Prostate gland (tissue), 2 donors: ENCODE measurements around the gene KCNIP3.

Experiments used
- POLR2A ChIP-seq: fragments of 450-650 bp; IDR thresholded peaks from one replicate; pipeline ENCODE4 v1.6.1; 2016; ENCODE audit warnings: antibody characterized with exemption, mild to moderate bottlenecking
- POLR2AphosphoS5 ChIP-seq: sonication (generic); formaldehyde crosslinking; IDR thresholded peaks from one replicate; pipeline ENCODE4 v1.6.1; 2017; ENCODE audit warnings: antibody characterized with exemption
- TF ChIP-seq, protein P1 (sequence below), 4 experiments: fragments of 200-600 bp in 2 of 4; fragments of 450-650 bp in 2 of 4; sonication (generic) in 2 of 4; IDR thresholded peaks; 1 replicate in 3 of 4; 2 replicates in 1 of 4; pipeline ENCODE4 v1.5.1; 2016 to 2019; ENCODE audit warnings: antibody characterized with exemption in 4 of 4, mild to moderate bottlenecking in 2 of 4, moderate library complexity in 2 of 4

- TF ChIP-seq POLR2A: no peak
- TF ChIP-seq, protein P1, sequence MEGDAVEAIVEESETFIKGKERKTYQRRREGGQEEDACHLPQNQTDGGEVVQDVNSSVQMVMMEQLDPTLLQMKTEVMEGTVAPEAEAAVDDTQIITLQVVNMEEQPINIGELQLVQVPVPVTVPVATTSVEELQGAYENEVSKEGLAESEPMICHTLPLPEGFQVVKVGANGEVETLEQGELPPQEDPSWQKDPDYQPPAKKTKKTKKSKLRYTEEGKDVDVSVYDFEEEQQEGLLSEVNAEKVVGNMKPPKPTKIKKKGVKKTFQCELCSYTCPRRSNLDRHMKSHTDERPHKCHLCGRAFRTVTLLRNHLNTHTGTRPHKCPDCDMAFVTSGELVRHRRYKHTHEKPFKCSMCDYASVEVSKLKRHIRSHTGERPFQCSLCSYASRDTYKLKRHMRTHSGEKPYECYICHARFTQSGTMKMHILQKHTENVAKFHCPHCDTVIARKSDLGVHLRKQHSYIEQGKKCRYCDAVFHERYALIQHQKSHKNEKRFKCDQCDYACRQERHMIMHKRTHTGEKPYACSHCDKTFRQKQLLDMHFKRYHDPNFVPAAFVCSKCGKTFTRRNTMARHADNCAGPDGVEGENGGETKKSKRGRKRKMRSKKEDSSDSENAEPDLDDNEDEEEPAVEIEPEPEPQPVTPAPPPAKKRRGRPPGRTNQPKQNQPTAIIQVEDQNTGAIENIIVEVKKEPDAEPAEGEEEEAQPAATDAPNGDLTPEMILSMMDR (IDR thresholded peaks at IDR 0.05): no peak
- no peak for TF ChIP-seq POLR2AphosphoS5
These were observed 64.3 kb downstream of the KCNIP3 start for GRCh38 chr2:95361216-95361980.
